GM18951 (cell line): Measurements from ENCODE around the gene RPRD1A.
"Not testable (repeated sequence)": the region's sequence is repeated elsewhere in the genome, so short reads cannot be mapped to it uniquely, and the experiment has no call there.

Source experiments
- POLR2A ChIP-seq: IDR thresholded peaks from 4 replicates; pipeline ENCODE4 v1.6.1; 2011; ENCODE audit warnings: mild to moderate bottlenecking; ENCODE audit not compliant: insufficient read length, insufficient read depth; ENCODE audit errors: extremely low read depth
- in situ Hi-C: fragments of 300-500 bp; cut with MboI; formaldehyde crosslinking; loops from one replicate; pipeline ENCODE4 v1.12.0; 2022; ENCODE audit warnings: low sequenced_read_pairs, mixed read lengths, inconsistent platforms; ENCODE audit not compliant: unreplicated experiment

RPRD1A gene

GRCh38 chr18:36066686-36067054 lies 689 bp downstream of the RPRD1A start:
- in situ Hi-C loops = no loop called here
- TF ChIP-seq POLR2A = no peak

- TF ChIP-seq POLR2A = no peak
Observed at GRCh38 chr18:36066001-36066400, 1.4 kb downstream of the RPRD1A start.

GRCh38 chr18:36064809-36065079 lies 2.6 kb downstream of the RPRD1A start:
- in situ Hi-C loops = not testable (repeated sequence)

More at GRCh38 chr18:36066001-36066400, 1.4 kb downstream of the RPRD1A start:
- in situ Hi-C loops = no loop called here

DNA sequence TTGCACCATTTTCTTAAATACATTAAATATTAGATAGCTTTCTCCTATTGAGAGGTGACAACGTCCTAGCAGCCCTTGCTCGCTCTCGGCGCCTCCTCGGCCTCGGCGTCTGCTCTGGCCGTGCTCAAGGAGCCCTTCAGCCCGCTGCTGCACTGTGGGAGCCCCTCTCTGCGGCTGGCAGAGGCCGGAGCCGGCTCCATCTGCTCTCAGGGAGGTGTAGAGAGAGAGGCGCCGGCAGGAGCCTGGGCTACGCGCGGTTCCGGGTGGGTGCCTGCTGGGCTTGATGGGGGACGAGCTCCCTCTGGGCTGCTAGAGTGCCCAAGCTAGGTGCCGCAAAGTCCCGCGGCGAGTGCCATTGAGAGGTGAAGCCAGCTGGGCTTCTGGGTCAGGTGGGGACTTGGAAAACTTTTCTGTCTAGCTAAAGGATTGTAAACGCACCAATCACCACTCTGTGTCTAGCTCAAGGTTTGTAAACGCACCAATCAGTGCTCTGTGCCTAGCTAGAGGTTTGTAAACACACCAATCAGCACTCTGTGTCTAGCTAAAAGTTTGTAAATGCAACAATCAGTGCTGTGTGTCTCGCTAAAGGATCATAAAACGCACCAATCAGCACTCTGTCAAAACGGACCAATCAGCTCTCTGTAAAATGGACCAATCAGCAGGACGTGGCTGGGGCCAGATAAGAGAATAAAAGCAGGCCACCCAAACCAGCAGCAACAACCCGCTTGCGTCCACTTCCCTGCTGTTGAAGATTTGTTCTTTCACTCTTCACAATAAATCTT lies 3.1 kb downstream of the RPRD1A start:
- in situ Hi-C loops = no loop called here
- no peak for TF ChIP-seq POLR2A

- in situ Hi-C loops = no loop called here
- no peak for TF ChIP-seq POLR2A
Observed at GRCh38 chr18:36058674-36059073, 8.7 kb downstream of the RPRD1A start.

DNA sequence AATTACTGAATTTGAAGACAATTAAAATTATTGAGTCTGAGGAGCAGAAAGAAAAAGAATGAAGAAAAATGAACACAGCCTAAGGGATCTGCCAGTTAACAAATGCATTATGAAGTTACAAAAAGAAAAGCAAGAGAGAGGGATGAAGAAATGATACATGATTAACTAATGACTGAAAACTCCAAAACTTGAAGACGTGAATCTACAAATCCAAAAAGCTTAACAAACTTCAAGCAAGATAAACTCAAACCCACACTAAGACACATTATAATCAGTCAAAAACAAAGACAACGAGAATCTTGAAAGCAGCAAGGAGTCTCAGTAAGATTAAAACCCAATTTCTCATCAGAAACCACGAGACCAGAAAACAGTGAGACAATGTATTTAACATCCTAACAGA lies 15.6 kb downstream of the RPRD1A start:
- no peak for TF ChIP-seq POLR2A
- in situ Hi-C loops = no loop called here

- no peak for TF ChIP-seq POLR2A
- in situ Hi-C loops = no loop called here
Observed at GRCh38 chr18:36050479-36050878, 16.9 kb downstream of the RPRD1A start.

DNA sequence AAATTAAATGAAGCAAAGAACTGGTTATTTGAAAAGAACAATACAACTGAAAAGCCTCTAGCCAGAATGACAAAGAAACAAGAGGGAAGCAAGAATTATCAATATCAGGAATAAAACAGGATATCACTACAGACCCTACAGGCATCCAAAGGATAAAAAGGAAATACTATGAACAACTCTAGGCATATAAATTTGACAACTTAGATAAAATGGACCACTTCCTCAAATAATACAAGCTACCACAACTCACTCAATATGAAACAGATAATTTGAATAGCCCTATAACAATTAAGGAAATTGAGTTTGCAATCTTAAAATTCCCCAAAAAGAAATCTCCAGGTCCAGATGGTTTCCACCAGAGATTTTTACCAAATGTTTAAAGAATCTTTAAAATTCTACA lies 19.8 kb downstream of the RPRD1A start:
- in situ Hi-C loops = no loop called here
- no peak for TF ChIP-seq POLR2A

- no peak for TF ChIP-seq POLR2A
Observed at GRCh38 chr18:36046898-36047297, 20.5 kb downstream of the RPRD1A start.

DNA sequence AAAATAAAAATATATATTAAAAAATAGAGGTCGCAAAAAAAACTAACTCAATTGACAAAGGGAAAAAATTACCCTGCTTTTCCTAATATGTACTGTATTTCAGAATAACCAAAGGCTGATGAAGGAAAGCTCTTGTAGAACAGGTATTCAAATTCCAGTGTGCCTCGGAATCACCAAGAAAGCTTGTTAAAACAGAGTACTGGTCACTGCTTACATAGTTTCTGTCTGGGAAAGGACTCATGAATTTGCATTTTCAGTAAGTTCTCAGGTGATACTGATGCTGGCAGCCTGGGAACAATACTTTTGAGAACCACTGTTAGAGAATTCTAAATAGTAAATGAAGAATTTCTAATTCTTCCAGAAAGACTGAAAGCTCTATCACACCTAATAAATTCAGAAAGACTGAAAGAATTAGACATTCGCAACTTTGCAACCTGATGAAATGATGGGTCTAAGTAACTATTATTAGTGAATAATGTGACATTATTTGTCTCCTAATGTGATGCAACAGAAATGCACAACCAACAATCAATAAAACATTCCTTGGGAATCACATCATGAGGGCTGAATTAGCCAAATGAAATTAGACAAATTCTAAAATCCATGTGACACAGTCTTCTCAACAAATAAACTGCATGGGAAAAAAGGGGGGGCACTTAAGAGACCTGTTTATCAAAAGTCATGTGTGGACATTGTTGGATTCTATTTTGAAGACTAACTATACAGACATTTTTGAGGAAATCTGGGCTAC lies 21.9 kb downstream of the RPRD1A start:
- no peak for TF ChIP-seq POLR2A

More at GRCh38 chr18:36046898-36047297, 20.5 kb downstream of the RPRD1A start:
- in situ Hi-C loops = no loop called here

DNA sequence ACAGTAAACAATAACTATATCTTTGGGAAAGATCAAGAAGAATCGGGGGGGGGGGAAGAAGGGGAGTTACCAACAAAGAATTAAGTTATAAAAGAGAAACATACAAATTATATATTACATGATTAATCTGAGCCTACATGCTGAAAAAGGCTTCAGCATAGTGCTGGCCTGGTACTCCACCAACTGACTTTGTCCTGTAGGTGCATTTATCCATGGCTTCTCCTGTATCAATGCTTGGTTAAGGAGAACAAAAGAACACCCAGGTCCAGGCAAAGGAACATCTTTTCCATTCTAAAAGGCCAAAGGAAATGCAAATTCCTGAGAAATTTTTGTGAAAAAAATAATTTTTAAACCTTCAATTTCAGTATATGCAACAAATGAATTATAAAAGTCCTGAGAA lies 24.2 kb downstream of the RPRD1A start:
- in situ Hi-C loops = no loop called here
- TF ChIP-seq POLR2A = no peak

More for the DNA sequence above, 21.9 kb downstream of the RPRD1A start:
- in situ Hi-C loops = no loop called here

DNA sequence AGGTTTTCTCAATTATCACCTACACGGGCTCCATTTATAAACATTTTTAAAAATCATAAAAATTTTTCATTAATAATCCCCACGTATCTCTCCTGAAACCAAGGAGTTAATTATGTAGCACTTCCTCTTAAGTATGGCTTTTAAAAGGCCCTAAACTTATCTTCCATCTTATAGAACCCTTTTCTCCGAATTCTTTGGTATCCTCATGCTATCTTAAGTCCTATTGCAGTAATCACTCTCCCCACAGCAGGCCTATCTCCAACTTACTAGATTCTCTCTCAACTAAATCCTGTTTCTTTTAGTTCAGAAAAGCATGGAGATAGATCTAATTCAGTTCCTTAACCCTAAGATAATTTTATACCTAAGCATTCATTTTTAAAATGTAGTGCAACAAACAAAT lies 26.2 kb downstream of the RPRD1A start:
- no peak for TF ChIP-seq POLR2A
- in situ Hi-C loops = no loop called here

DNA sequence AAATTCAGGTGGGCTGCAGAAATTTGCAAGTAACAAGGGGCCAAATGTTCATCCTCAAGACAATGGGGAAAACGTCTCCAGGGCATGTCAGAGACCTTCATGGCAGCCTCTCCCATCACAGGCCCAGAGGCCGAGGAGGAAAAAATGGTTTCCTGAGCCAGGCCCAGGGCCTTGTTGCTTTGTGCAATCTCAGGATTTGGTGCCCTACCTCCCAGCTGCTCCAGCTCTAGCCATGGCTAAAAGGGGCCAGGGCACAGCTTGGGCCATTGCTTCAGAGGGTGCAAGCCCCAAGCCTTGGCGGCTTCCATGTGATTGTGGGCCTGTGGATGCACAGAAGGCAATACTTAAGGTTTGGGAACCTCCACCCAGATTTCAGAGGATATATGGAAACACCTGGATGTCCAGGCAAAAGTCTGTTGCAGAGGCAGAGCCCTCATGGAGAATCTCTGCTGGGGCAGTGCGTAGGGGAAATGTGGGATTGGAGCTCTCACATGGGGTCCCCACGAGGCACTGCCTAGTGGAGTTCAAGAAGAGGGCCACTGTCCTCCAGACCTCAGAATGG lies 29.2 kb downstream of the RPRD1A start:
- no peak for TF ChIP-seq POLR2A
- in situ Hi-C loops = no loop called here

- in situ Hi-C loops = no loop called here
- TF ChIP-seq POLR2A = no peak
Observed at GRCh38 chr18:36035253-36035652, 32.1 kb downstream of the RPRD1A start.
